ES-I3 (cell line): Measurements from ENCODE around the gene GCHFR.

ENCODE experiments used
- H3K36me3 ChIP-seq: 2 replicates; pipeline ENCODE4 v1.6.1; 2013; ENCODE audit warnings: mild to moderate bottlenecking, low read length, control low read depth, moderate library complexity; ENCODE audit not compliant: insufficient read depth
- H3K4me1 ChIP-seq: 2 replicates; pipeline ENCODE4 v1.6.1; 2013; ENCODE audit warnings: mild to moderate bottlenecking, control low read depth, low read length; ENCODE audit not compliant: insufficient read depth
- H3K9ac ChIP-seq: 2 replicates; pipeline ENCODE4 v1.6.1; 2013; ENCODE audit warnings: low read depth, mild to moderate bottlenecking, low read length, moderate library complexity
- H3K9me3 ChIP-seq: 2 replicates; pipeline ENCODE4 v1.6.1; 2013; ENCODE audit warnings: mild to moderate bottlenecking, low read length, moderate library complexity; ENCODE audit not compliant: control insufficient read depth, insufficient read depth

GCHFR gene

DNA sequence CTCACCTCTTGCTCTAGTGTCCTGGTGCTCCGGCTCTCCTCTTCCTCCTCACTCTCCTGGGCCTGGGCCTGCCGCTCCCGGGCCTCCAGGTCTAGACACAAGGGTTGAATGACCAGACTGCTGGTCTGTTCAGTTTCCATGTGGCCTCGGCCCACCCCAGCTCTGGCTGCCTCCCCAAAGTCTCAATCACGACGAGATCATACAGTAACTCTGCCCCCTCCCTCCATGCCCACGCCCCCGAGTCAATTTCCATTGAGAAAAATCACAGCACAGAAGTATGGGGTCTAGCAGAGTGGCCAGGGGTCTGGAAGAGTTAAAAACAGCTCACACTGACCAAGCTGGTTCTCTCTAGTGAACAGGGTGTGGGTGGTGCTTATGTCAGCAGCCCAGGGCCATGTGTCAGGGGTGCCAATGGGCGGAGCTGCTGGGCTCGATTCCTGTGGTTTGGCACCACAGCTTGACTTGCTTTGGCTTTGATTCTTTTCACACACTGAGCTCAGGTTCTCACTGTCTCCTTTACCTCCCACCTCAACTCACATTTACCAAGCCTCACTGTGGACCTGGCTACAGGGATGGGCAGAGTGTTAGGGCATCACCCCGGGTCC lies 12.8 kb downstream of the GCHFR start:
- Histone ChIP-seq H3K9ac (no peak overlapping the region), H3K4me1 (no peaks in the 10 kb centered on the region), H3K36me3 (peaks cover 4% of the 10 kb centered on the region; the same call in 1 of the 2 replicates), H3K9me3 (no peaks in the 10 kb centered on the region)

DNA sequence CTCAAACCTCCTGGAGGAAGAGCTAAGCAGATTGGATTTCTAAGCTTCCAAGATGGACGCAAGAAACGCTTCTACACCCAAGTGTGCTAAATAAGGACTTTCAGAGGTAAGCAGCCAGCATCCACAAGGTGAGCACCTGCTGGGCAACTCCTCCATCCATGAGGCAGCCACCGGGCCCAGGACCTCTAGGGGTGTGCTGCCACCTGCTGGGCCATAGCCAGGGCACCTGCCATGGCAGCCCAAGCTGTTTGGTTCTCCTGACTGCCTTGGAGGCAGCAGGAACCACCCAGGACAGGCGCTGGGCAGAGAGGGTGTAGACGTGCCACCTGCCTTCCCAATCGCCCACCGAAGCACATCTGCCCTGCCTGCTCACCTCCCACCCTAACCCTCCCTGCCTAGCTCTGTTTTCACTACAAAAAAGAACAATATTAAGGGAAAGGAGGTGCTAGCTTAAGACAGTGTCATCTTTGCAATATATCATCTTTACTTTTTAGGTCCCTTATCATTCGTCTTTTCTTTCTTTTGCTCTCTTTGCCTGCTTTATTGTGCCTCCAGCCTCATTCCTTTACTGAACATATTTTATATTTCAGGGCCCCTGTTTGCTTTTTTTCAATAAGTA lies 18.9 kb downstream of the GCHFR start:
- H3K4me1 ChIP-seq: peaks cover 8% of the 10 kb centered on the region; the same call in 1 of the 2 replicates
- H3K9me3 ChIP-seq: no peaks in the 10 kb centered on the region
- H3K36me3 ChIP-seq: peaks cover 4% of the 10 kb centered on the region; the same call in 1 of the 2 replicates
- H3K9ac ChIP-seq: no peak overlapping the region

DNA sequence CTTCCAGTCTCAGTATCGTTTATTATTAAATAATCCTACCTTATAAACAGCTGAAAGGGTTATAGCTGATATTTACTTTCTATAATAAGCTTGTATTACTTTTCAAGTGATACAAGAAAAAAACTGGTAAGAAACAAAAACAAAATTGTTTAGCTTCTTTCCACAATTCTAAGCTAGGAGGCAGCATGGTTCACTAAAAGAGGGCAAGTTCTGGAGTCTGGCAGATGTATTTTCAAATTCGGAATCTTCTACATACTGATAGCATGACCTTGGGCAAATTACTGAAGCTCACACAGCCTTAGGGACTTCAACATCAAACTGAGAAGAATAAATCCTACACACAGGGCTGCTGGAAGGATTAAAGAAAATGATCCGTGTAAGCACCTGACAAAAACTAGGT lies 21.3 kb downstream of the GCHFR start:
- Histone ChIP-seq H3K4me1 (peaks cover 8% of the 10 kb centered on the region), H3K36me3 (no peaks in the 10 kb centered on the region)

GRCh38 chr15:40785814-40786213 lies 21.9 kb downstream of the GCHFR start:
- Histone ChIP-seq H3K4me1 (peaks cover 8% of the 10 kb centered on the region), H3K9me3 (no peaks in the 10 kb centered on the region), H3K9ac (no peak overlapping the region), H3K36me3 (no peaks in the 10 kb centered on the region)

More for the DNA sequence above, 21.3 kb downstream of the GCHFR start:
- H3K9ac ChIP-seq: no peak overlapping the region
- no peaks in the 10 kb centered on the region for H3K9me3 ChIP-seq

GRCh38 chr15:40787344-40787841 lies 23.5 kb downstream of the GCHFR start:
- H3K36me3 ChIP-seq: no peaks in the 10 kb centered on the region
- H3K9ac ChIP-seq: no peak overlapping the region
- no peaks in the 10 kb centered on the region for H3K9me3 ChIP-seq
- peaks cover 8% of the 10 kb centered on the region for H3K4me1 ChIP-seq

DNA sequence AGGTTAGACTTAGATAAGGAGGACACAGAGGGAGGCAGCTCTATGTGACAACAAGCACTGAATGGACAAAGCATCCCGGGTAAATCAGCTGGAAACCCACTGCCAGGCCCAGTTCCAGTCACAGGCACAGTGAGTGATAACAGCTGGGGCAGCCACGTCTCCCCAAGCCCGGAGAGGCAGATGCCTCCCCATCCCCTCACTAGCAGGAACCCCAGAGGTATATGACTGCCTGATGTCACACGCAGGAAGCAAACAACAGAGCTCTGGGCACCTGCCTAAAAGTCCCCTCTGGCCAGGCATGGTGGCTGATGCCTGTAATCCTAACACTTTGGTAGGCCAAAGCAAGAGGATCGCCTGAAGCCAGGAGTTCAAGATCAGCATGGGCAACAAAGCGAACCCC lies 24.1 kb downstream of the GCHFR start:
- Histone ChIP-seq H3K9ac (no peak overlapping the region), H3K4me1 (peaks cover 8% of the 10 kb centered on the region), H3K36me3 (no peaks in the 10 kb centered on the region), H3K9me3 (no peaks in the 10 kb centered on the region)

GRCh38 chr15:40789119-40789518 lies 25.3 kb downstream of the GCHFR start:
- Histone ChIP-seq H3K36me3 (no peaks in the 10 kb centered on the region), H3K4me1 (peaks cover 8% of the 10 kb centered on the region), H3K9ac (no peak overlapping the region)

DNA sequence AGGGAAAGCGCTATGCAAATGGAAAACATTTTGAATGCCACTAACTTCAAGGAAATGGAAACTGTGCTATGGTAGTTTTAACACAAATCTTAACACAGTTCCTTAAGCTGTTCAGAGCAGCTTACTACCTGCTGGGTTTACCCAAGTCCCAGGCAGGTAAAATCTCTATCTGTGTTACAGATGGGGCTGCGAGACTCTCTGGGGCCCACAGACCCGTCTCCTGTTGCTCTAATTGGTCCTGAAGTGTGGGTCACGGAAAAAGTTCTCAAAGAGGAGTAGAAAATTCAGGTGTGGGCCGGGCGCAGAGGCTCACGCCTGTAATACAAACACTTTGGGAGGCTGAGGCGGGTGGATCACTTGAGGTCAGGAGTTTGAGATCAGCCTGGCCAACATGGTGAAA lies 26.1 kb downstream of the GCHFR start:
- Histone ChIP-seq H3K9me3 (no peaks in the 10 kb centered on the region), H3K9ac (no peak overlapping the region), H3K4me1 (peaks cover 8% of the 10 kb centered on the region), H3K36me3 (no peaks in the 10 kb centered on the region)

More at GRCh38 chr15:40789119-40789518, 25.3 kb downstream of the GCHFR start:
- no peaks in the 10 kb centered on the region for H3K9me3 ChIP-seq

DNA sequence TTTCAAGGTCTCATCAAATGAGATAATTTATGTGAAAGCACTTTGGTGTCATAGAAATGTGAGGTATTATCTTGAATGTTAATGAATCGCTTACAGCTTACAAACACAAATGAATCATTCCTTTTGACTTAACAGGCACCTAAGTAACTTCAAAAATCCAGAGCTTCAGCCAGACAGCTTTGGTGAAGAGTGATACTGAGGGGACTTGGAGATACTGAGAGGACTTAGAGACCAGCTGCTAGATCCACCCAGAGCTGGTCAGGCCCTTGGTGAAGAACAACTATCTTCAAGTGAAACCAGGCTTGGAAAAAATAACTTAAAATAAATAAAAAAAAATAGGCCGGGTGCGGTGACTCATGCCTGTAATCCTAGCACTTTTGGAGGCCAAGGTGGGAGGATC lies 26.9 kb downstream of the GCHFR start:
- no peaks in the 10 kb centered on the region for H3K36me3 ChIP-seq
- H3K9me3 ChIP-seq: no peaks in the 10 kb centered on the region
- peaks cover 8% of the 10 kb centered on the region for H3K4me1 ChIP-seq
- no peak overlapping the region for H3K9ac ChIP-seq

GRCh38 chr15:40792394-40792793 lies 28.5 kb downstream of the GCHFR start:
- no peaks in the 10 kb centered on the region for H3K36me3 ChIP-seq
- H3K9me3 ChIP-seq: no peaks in the 10 kb centered on the region
- no peak overlapping the region for H3K9ac ChIP-seq
- peaks cover 10% of the 10 kb centered on the region for H3K4me1 ChIP-seq

DNA sequence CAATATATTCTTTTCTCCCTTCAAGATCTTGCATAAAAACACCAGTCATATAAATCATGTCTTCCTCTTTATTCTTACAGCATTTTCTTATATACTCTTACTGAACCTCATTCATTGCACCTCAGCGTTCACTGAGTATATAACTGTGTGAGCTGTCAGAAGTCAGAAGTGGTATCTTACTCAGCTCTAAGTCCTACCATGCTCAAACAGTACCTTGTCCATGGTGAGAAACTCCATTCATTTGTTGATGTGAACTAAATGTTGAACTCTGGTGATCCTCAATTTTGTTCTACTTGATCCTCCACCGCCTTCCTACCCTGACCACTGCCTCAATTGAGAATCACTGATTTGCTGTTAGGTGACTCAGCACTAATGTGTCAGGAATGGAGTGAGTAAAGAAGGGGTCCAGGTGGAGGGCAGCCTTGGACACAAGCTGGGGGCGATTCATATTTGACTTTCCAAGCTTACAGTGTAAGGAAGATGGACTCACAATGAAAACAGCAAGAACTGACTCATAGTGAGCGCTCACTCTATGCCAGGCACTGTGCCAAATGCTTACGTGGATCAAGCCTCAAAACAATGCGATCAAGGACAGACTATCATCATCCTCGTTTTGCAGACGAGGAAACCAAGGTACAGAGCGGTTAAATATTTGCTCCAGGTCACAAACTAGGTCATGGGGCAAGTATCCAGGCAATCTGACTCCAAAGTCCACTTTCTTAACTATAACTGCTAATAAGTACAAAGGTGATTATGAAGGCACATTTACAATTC lies 29.5 kb downstream of the GCHFR start:
- no peaks in the 10 kb centered on the region for H3K9me3 ChIP-seq
- peaks cover 15% of the 10 kb centered on the region for H3K4me1 ChIP-seq
- no peaks in the 10 kb centered on the region for H3K36me3 ChIP-seq
- no peak overlapping the region for H3K9ac ChIP-seq

DNA sequence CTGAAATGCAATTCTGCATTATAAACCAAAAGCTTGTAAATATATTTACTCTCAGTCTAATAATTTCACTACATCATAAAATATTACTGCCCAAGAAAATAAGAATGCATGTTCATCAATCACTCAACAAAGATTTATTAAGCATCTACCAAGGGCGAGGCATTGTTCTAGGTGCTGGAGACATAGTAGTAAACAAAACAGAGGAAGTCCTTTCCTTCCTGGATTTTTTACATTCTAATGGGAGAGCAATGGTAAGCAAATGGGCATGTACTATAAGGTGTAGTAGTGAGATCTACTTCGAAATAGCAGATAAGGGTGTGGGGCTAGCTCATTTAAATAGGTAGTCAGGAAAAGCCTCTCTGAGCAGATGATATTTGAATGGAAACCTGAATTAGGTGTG lies 32.2 kb downstream of the GCHFR start:
- Histone ChIP-seq H3K9ac (no peak overlapping the region), H3K4me1 (peaks cover 27% of the 10 kb centered on the region), H3K9me3 (no peaks in the 10 kb centered on the region), H3K36me3 (no peaks in the 10 kb centered on the region)

- no peaks in the 10 kb centered on the region for H3K9me3 ChIP-seq
- H3K4me1 ChIP-seq: peaks cover 27% of the 10 kb centered on the region
- no peaks in the 10 kb centered on the region for H3K36me3 ChIP-seq
- H3K9ac ChIP-seq: no peak overlapping the region
These were observed 32.6 kb downstream of the GCHFR start for GRCh38 chr15:40796512-40796911.

- Histone ChIP-seq H3K4me1 (peaks cover 27% of the 10 kb centered on the region), H3K9ac (no peak overlapping the region)
These were observed 35.7 kb downstream of the GCHFR start for GRCh38 chr15:40799523-40799922.

GRCh38 chr15:40803076-40803475 lies 39.2 kb downstream of the GCHFR start:
- Histone ChIP-seq H3K36me3 (no peaks in the 10 kb centered on the region), H3K4me1 (peaks cover 18% of the 10 kb centered on the region), H3K9ac (no peak overlapping the region), H3K9me3 (no peaks in the 10 kb centered on the region)

More at GRCh38 chr15:40799523-40799922, 35.7 kb downstream of the GCHFR start:
- Histone ChIP-seq H3K36me3 (no peaks in the 10 kb centered on the region), H3K9me3 (no peaks in the 10 kb centered on the region)
